Endothelial cell (in vitro differentiated cells): Measurements from ENCODE around the gene AGPAT4. TPM values are rescaled to one million over a fixed set of nuclear protein-coding genes. Genes with fewer than 3 reads are reported as not detected.
"Not testable (repeated sequence)": the region's sequence is repeated elsewhere in the genome, so short reads cannot be mapped to it uniquely, and the experiment has no call there.

Source experiments
- DNase-seq: peaks from one replicate; pipeline ENCODE4 v3.0.0; 2021; ENCODE audit warnings: low spot score
- H3K27ac Mint-ChIP-seq: one replicate; pipeline ENCODE4 v1.8.0; 2021; ENCODE audit warnings: mixed read lengths, inconsistent platforms; ENCODE audit not compliant: unreplicated experiment
- H3K27me3 Mint-ChIP-seq: one replicate; pipeline ENCODE4 v1.8.0; 2021; ENCODE audit warnings: mild to moderate bottlenecking, moderate library complexity, mixed read lengths, inconsistent platforms; ENCODE audit not compliant: unreplicated experiment
- H3K36me3 Mint-ChIP-seq: one replicate; pipeline ENCODE4 v1.8.0; 2021; ENCODE audit warnings: mild to moderate bottlenecking, low read depth, mixed read lengths, inconsistent platforms; ENCODE audit not compliant: unreplicated experiment
- H3K4me1 Mint-ChIP-seq: one replicate; pipeline ENCODE4 v1.8.0; 2021; ENCODE audit warnings: mild to moderate bottlenecking, mixed read lengths, inconsistent platforms; ENCODE audit not compliant: unreplicated experiment
- H3K4me3 Mint-ChIP-seq: one replicate; pipeline ENCODE4 v1.8.0; 2021; ENCODE audit warnings: mild to moderate bottlenecking, mixed read lengths, inconsistent platforms; ENCODE audit not compliant: unreplicated experiment
- H3K9me3 Mint-ChIP-seq: one replicate; pipeline ENCODE4 v1.8.0; 2021; ENCODE audit warnings: mixed read lengths, inconsistent platforms; ENCODE audit not compliant: unreplicated experiment
- total RNA-seq: library from RNA; stranded (reverse); fragmentation: NEBNext Ultra II Directional; extraction: Animal tissue kit (Norgen Biotek cat#: 25700); gene quantifications from one replicate; pipeline ENCODE4 v1.2.1, GENCODE V29; 2021; ENCODE audit not compliant: unreplicated experiment
- TF ChIP-seq, protein P1 (sequence below): fragments of 200-600 bp; sonication (generic); IDR thresholded peaks from one replicate; pipeline ENCODE4 v1.5.0; 2021; ENCODE audit warnings: antibody characterized with exemption; ENCODE audit not compliant: unreplicated experiment

Gene AGPAT4
- total RNA-seq, 1 donor from 2014 or later: 25.2 TPM

GRCh38 chr6:161188547-161189465 lies 85.1 kb downstream of the AGPAT4 start:
- H3K4me3 Mint-ChIP-seq: no peak overlapping the region
- H3K27me3 Mint-ChIP-seq: peaks cover 10% of the 10 kb centered on the region
- DNase-seq: no peak
- no peaks in the 10 kb centered on the region for H3K9me3 Mint-ChIP-seq
- H3K27ac Mint-ChIP-seq: no peak overlapping the region
- peaks cover 31% of the 10 kb centered on the region for H3K36me3 Mint-ChIP-seq
- TF ChIP-seq, protein P1, sequence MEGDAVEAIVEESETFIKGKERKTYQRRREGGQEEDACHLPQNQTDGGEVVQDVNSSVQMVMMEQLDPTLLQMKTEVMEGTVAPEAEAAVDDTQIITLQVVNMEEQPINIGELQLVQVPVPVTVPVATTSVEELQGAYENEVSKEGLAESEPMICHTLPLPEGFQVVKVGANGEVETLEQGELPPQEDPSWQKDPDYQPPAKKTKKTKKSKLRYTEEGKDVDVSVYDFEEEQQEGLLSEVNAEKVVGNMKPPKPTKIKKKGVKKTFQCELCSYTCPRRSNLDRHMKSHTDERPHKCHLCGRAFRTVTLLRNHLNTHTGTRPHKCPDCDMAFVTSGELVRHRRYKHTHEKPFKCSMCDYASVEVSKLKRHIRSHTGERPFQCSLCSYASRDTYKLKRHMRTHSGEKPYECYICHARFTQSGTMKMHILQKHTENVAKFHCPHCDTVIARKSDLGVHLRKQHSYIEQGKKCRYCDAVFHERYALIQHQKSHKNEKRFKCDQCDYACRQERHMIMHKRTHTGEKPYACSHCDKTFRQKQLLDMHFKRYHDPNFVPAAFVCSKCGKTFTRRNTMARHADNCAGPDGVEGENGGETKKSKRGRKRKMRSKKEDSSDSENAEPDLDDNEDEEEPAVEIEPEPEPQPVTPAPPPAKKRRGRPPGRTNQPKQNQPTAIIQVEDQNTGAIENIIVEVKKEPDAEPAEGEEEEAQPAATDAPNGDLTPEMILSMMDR: no peak
- no peaks in the 10 kb centered on the region for H3K4me1 Mint-ChIP-seq

GRCh38 chr6:161186173-161186769 lies 87.6 kb downstream of the AGPAT4 start:
- Mint-ChIP-seq H3K27me3 (peaks cover 14% of the 10 kb centered on the region), H3K9me3 (no peaks in the 10 kb centered on the region)

GRCh38 chr6:161181121-161181520 lies 92.7 kb downstream of the AGPAT4 start:
- Mint-ChIP-seq H3K4me3 (no peak overlapping the region), H3K27me3 (peaks cover 17% of the 10 kb centered on the region), H3K36me3 (peaks cover 53% of the 10 kb centered on the region), H3K4me1 (no peaks in the 10 kb centered on the region), H3K9me3 (peaks cover 5% of the 10 kb centered on the region), H3K27ac (no peak overlapping the region)
- DNase-seq: no peak
- TF ChIP-seq, protein P1: no peak

More at GRCh38 chr6:161186173-161186769, 87.6 kb downstream of the AGPAT4 start:
- TF ChIP-seq, protein P1: no peak
- Mint-ChIP-seq H3K4me3 (no peak overlapping the region), H3K27ac (no peak overlapping the region), H3K36me3 (peaks cover 29% of the 10 kb centered on the region), H3K4me1 (no peaks in the 10 kb centered on the region)
- DNase-seq: no peak

- peaks cover 39% of the 10 kb centered on the region for H3K36me3 Mint-ChIP-seq
- not testable (repeated sequence) for H3K9me3 Mint-ChIP-seq, H3K4me1 Mint-ChIP-seq, H3K4me3 Mint-ChIP-seq, H3K27ac Mint-ChIP-seq, H3K27me3 Mint-ChIP-seq, DNase-seq
These were observed 95.7 kb downstream of the AGPAT4 start for GRCh38 chr6:161178155-161178554.

DNA sequence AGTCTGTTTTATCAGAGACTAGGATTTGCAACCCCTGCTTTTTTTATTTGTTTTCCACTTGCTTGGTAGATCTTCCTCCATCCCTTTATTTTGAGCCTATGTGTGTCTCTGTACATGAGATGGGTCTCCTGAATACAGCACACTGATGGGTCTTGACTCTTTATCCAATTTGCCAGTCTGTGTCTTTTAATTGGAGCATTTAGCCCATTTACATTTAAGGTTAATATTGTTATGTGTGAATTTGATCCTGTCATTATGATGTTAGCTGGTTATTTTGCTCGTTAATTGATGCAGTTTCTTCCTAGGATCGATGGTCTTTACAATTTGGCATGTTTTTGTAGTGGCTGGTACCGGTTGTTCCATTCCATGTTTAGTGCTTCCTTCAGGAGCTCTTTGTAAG lies 97.4 kb downstream of the AGPAT4 start:
- not testable (repeated sequence) for H3K9me3 Mint-ChIP-seq, H3K27me3 Mint-ChIP-seq, H3K4me3 Mint-ChIP-seq, H3K4me1 Mint-ChIP-seq, DNase-seq, H3K27ac Mint-ChIP-seq
- peaks cover 40% of the 10 kb centered on the region for H3K36me3 Mint-ChIP-seq

GRCh38 chr6:161172769-161173168 lies 101.1 kb downstream of the AGPAT4 start:
- not testable (repeated sequence) for H3K4me3 Mint-ChIP-seq, H3K9me3 Mint-ChIP-seq, DNase-seq, H3K27ac Mint-ChIP-seq
- Mint-ChIP-seq H3K27me3 (peaks cover 12% of the 10 kb centered on the region), H3K4me1 (peaks cover 10% of the 10 kb centered on the region), H3K36me3 (peaks cover 29% of the 10 kb centered on the region)
